HEK293 (cell line): ENCODE data around the gene GLG1.

ENCODE experiments used
- KLF10 ChIP-seq: fragments of 450-650 bp; IDR thresholded peaks from 2 replicates; pipeline ENCODE4 v1.5.1; 2018; ENCODE audit warnings: missing biosample characterization, mild to moderate bottlenecking, missing genetic modification characterization
- SETDB1 ChIP-seq: IDR thresholded peaks from one replicate; pipeline ENCODE4 v1.6.1; 2017; ENCODE audit warnings: mild to moderate bottlenecking, low read length, moderate library complexity, mixed read lengths; ENCODE audit not compliant: insufficient read length
- ZNF274 ChIP-seq, 2 experiments: fragments of 200-500 bp in 1 of 2; fragments of 450-650 bp in 1 of 2; sonication (Bioruptor generic) in 1 of 2; formaldehyde crosslinking in 1 of 2; IDR thresholded peaks; 2 replicates each; pipeline versions ENCODE4 v1.5.1 to v1.6.1; 2014 to 2016; ENCODE audit warnings: borderline replicate concordance in 1 of 2, inconsistent platforms in 1 of 2, low read length in 1 of 2, missing biosample characterization in 1 of 2, missing genetic modification characterization in 1 of 2
- TF ChIP-seq, protein P1 (sequence below): fragments of 450-650 bp; formaldehyde crosslinking; IDR thresholded peaks from 2 replicates; pipeline ENCODE4 v1.5.1; 2016; ENCODE audit warnings: missing biosample characterization, missing genetic modification characterization
- TF ChIP-seq, protein P2 (sequence below): fragments of 450-650 bp; IDR thresholded peaks from 2 replicates; pipeline ENCODE4 v1.5.1; 2018; ENCODE audit warnings: missing biosample characterization, missing genetic modification characterization

DNA sequence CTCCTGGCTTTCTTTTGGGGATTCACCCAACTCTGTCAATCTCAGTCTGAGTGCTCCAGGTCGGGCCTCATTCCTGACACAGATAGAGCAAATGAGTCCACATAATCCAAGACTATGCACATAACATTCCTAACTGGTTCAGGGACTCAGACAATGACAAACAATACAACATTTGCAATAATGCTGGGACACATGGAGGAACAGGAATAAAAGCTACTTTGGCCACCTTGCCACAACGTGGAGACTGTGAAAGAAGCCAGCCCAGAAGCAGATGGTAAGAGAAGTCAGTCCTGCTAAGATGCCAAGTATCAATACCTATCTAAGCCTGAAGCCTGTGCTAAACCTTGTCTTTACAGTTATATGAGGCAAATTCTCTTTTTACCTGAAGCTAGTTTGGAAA, 39.0 kb downstream of the GLG1 start:
- TF ChIP-seq, protein P1, sequence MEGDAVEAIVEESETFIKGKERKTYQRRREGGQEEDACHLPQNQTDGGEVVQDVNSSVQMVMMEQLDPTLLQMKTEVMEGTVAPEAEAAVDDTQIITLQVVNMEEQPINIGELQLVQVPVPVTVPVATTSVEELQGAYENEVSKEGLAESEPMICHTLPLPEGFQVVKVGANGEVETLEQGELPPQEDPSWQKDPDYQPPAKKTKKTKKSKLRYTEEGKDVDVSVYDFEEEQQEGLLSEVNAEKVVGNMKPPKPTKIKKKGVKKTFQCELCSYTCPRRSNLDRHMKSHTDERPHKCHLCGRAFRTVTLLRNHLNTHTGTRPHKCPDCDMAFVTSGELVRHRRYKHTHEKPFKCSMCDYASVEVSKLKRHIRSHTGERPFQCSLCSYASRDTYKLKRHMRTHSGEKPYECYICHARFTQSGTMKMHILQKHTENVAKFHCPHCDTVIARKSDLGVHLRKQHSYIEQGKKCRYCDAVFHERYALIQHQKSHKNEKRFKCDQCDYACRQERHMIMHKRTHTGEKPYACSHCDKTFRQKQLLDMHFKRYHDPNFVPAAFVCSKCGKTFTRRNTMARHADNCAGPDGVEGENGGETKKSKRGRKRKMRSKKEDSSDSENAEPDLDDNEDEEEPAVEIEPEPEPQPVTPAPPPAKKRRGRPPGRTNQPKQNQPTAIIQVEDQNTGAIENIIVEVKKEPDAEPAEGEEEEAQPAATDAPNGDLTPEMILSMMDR (tag by site-specific recombination), result no peak
- no peak for TF ChIP-seq KLF10
- TF ChIP-seq ZNF274 (IDR thresholded peaks at IDR 0.05; ENCODE audit: low read length), result no peak
- no peak for TF ChIP-seq ZNF274 (tag by site-specific recombination; IDR thresholded peaks at IDR 0.05; ENCODE audit: borderline replicate concordance)
- TF ChIP-seq SETDB1, result no peak
- TF ChIP-seq, protein P2, sequence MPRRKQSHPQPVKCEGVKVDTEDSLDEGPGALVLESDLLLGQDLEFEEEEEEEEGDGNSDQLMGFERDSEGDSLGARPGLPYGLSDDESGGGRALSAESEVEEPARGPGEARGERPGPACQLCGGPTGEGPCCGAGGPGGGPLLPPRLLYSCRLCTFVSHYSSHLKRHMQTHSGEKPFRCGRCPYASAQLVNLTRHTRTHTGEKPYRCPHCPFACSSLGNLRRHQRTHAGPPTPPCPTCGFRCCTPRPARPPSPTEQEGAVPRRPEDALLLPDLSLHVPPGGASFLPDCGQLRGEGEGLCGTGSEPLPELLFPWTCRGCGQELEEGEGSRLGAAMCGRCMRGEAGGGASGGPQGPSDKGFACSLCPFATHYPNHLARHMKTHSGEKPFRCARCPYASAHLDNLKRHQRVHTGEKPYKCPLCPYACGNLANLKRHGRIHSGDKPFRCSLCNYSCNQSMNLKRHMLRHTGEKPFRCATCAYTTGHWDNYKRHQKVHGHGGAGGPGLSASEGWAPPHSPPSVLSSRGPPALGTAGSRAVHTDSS (tag by site-specific recombination), result no peak
